ENCODE data around the gene FAM107B. TPM values are rescaled to one million over a fixed set of nuclear protein-coding genes. Genes with fewer than 3 reads are reported as not detected.

FAM107B gene
- total RNA-seq, 1 experiment from 2014 or later: 41.6 TPM

- no peak for TF ChIP-seq CTCF (IDR thresholded peaks at IDR 0.05 in 2 of 3, conservative IDR thresholded peaks at IDR 0.05 in 1 of 3; ENCODE audit: borderline replicate concordance in 1 of 3, insufficient read depth in 1 of 3, low read depth in 2 of 3, low read length in 2 of 3)
- no peak for TF ChIP-seq EGR1 (IDR thresholded peaks at IDR 0.05; ENCODE audit: low read depth)
- no peak for TF ChIP-seq CEBPB (IDR thresholded peaks at IDR 0.05; ENCODE audit: low read depth)
- TF ChIP-seq POLR2A (IDR thresholded peaks at IDR 0.05; ENCODE audit: borderline replicate concordance, extremely low read depth, insufficient read depth, insufficient read length): no peak
- peak; percentile 63 for TF ChIP-seq FOSL1 (IDR thresholded peaks at IDR 0.05; ENCODE audit: low read depth)
- TF ChIP-seq EZH2phosphoT487 (IDR thresholded peaks at IDR 0.05; ENCODE audit: borderline replicate concordance): no peak
- TF ChIP-seq JUND (IDR thresholded peaks at IDR 0.05): peak; percentile 20; the same call in 1 of the 2 replicates
- no peak for TF ChIP-seq TCF7L2 (IDR thresholded peaks at IDR 0.05; ENCODE audit: borderline replicate concordance, extremely low read depth, insufficient read depth, insufficient read length)
- no peak for TF ChIP-seq ATF3 (IDR thresholded peaks at IDR 0.05)
- no peak for TF ChIP-seq SRF (IDR thresholded peaks at IDR 0.05; ENCODE audit: low read depth)
- no peak for TF ChIP-seq MAX (IDR thresholded peaks at IDR 0.05)
- TF ChIP-seq ELF1 (IDR thresholded peaks at IDR 0.05; ENCODE audit: borderline replicate concordance, low read depth): no peak
Observed at GRCh38 chr10:14573666-14574261, 200.9 kb downstream of the FAM107B start (continued).

GRCh38 chr10:14572811-14573210 is 201.9 kb downstream of the FAM107B start:
- DNase-seq (ENCODE audit: low read depth, low spot score): no peak
- no peak overlapping the region for H2AFZ ChIP-seq (ENCODE audit: low read depth, low read length, poor library complexity, severe bottlenecking)
- H3K79me2 ChIP-seq (ENCODE audit: insufficient read depth, low read length): no peaks in the 10 kb centered on the region; the same call in 1 of the 2 replicates
- CTCF ChIA-PET: no interaction called here
- H3K4me2 ChIP-seq (ENCODE audit: low read length): no peak overlapping the region
- intact Hi-C loops (cut with micrococcal nuclease): no loop called here
- H3K9ac ChIP-seq (ENCODE audit: low read length): no peak overlapping the region
- no peak overlapping the region for H3K4me3 ChIP-seq (replicated peaks in 1 of 2; ENCODE audit: low read depth in 1 of 2, low read length in 2 of 2)
- no peaks in the 10 kb centered on the region for H3K9me3 ChIP-seq (ENCODE audit: control insufficient read depth in 1 of 2, insufficient read depth in 1 of 2, low read depth in 1 of 2, low read length in 2 of 2)
- no peak for ATAC-seq
- H4K20me1 ChIP-seq (ENCODE audit: insufficient read depth): no peaks in the 10 kb centered on the region
- no peak overlapping the region for H3K27ac ChIP-seq (ENCODE audit: low read depth, low read length)
- no peaks in the 10 kb centered on the region for H3K36me3 ChIP-seq (ENCODE audit: control insufficient read depth in 1 of 2, insufficient read depth in 2 of 2, low read length in 2 of 2)
- H3K4me1 ChIP-seq (ENCODE audit: control insufficient read depth in 1 of 2, insufficient read depth in 2 of 2, low read length in 2 of 2): peaks cover 12 to 13% of the 10 kb centered on the region in 2 experiments
- POLR2A ChIA-PET: no interaction called here
- H3K9me2 ChIP-seq (ENCODE audit: insufficient read depth): no peaks in the 10 kb centered on the region
- BruUV-seq (replicated peaks): no TSS peak
- RAD21 ChIA-PET (ENCODE audit: low non-redundant PET in 1 of 2, low total read pairs in 2 of 2, uncharacterized antibody in 2 of 2, unreplicated experiment in 2 of 2): no interaction called here
- H3K27me3 ChIP-seq (ENCODE audit: insufficient read depth, low read length): no peaks in the 10 kb centered on the region
- no peak for TF ChIP-seq SP1 (IDR thresholded peaks at IDR 0.05; ENCODE audit: low read depth)
- no peak for TF ChIP-seq MAX (IDR thresholded peaks at IDR 0.05)
- TF ChIP-seq POLR2AphosphoS5 (IDR thresholded peaks at IDR 0.05; ENCODE audit: low read depth, low read length): no peak
- TF ChIP-seq EGR1 (IDR thresholded peaks at IDR 0.05; ENCODE audit: low read depth): no peak
- no peak for TF ChIP-seq SIN3A (IDR thresholded peaks at IDR 0.05; ENCODE audit: low read depth)
- no peak for TF ChIP-seq CEBPB (IDR thresholded peaks at IDR 0.05; ENCODE audit: low read depth)
- TF ChIP-seq ELF1 (IDR thresholded peaks at IDR 0.05; ENCODE audit: borderline replicate concordance, low read depth): no peak
- no peak for TF ChIP-seq RAD21 (IDR thresholded peaks at IDR 0.05; ENCODE audit: low read depth)
- TF ChIP-seq SRF (IDR thresholded peaks at IDR 0.05; ENCODE audit: low read depth): no peak
- TF ChIP-seq ZBTB33 (IDR thresholded peaks at IDR 0.05; ENCODE audit: extremely low read depth, insufficient replicate concordance, low read length): no peak
- no peak for TF ChIP-seq POLR2A (IDR thresholded peaks at IDR 0.05; ENCODE audit: borderline replicate concordance, extremely low read depth, insufficient read depth, insufficient read length)
